Measurements from ENCODE around the gene MEIS2. TPM values are rescaled to one million over a fixed set of nuclear protein-coding genes. Genes with fewer than 3 reads are reported as not detected.

The MEIS2 gene
- total RNA-seq, 1 donor from 2014 or later, result 6.6 TPM

DNA sequence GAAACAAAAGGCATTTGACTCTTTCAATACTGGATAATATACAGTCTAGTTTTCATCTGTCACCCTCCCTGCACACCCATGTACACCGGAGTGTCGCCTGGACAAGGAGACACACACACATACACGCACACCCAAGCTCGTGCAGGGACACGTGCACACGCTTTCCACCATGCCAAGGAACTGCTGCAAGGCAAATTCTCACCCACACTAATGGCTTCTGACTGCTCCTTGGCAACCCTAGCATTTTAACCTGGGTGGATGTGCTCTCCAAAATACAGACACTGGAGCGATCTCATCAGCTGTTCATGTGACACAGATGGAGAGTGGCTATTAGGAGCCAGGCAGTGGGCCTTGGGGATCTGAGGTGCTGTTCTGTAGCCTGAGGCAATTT is 61.6 kb downstream of the MEIS2 start:
- TF ChIP-seq CTCF (IDR thresholded peaks at IDR 0.05; ENCODE audit: insufficient read depth, low read length, severe bottlenecking), result no peak
- no peaks in the 10 kb centered on the region for H3K27me3 ChIP-seq (ENCODE audit: control insufficient read depth, insufficient read depth, low read length)
- FAIRE-seq (no peak), DNase-seq (ENCODE audit: low read depth) (no peak)
- H3K36me3 ChIP-seq (ENCODE audit: control insufficient read depth, insufficient read depth, low read length), result peaks cover 1% of the 10 kb centered on the region
- no peak overlapping the region for H3K4me3 ChIP-seq (ENCODE audit: low read depth, low read length)

DNA sequence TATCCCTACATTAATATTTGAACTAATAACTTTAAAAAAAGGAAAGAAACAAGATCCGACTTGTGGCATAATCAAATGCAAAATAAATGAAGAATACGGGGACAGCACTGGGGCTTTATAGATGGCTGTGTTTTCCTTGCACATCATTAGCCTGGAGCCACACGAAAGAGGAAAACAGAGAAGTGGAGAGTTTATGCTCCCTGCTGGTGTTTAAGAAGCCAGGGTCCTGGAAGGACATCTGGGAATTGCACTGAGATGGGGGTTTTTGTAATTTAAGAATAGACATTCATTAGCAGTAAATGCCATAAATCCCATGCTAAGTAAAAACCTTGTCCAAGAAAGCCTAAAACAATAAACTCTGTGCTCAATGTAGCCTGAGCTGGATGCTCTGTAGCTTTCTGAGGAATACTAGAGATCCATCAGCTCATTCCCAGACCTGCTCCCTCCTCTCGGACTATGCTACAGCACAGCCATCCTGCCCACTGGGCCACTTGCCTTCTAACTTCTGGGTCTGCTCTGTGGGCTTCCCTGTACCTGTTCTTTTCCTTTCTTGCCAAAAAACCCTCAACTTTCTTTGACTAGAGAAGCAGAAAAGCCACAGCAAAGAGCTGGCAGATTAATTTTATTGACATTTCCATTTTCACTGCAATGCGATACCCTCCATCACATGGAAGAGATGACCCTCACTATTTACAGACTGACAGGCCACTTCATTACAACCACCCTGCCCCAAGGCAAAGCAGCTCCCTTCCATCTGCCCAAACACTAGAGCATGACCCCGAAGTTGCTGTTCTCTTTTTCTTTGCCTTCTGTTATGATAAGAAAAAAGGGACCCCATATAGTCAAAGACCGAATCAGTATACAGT is 62.3 kb downstream of the MEIS2 start:
- FAIRE-seq (no peak), DNase-seq (ENCODE audit: low read depth) (no peak)
- Histone ChIP-seq H3K36me3 (ENCODE audit: control insufficient read depth, insufficient read depth, low read length) (peaks cover 1% of the 10 kb centered on the region), H3K27me3 (ENCODE audit: control insufficient read depth, insufficient read depth, low read length) (no peaks in the 10 kb centered on the region), H3K4me3 (ENCODE audit: low read depth, low read length) (no peak overlapping the region)
- TF ChIP-seq CTCF (IDR thresholded peaks at IDR 0.05; ENCODE audit: insufficient read depth, low read length, severe bottlenecking), result no peak

- no peak for FAIRE-seq
- Histone ChIP-seq H3K4me3 (ENCODE audit: low read depth, low read length) (no peak overlapping the region), H3K27me3 (ENCODE audit: control insufficient read depth, insufficient read depth, low read length) (no peaks in the 10 kb centered on the region), H3K36me3 (ENCODE audit: control insufficient read depth, insufficient read depth, low read length) (no peaks in the 10 kb centered on the region)
- DNase-seq (ENCODE audit: low read depth), result no peak
- TF ChIP-seq CTCF (IDR thresholded peaks at IDR 0.05; ENCODE audit: insufficient read depth, low read length, severe bottlenecking), result no peak
These were observed 63.2 kb downstream of the MEIS2 start for GRCh38 chr15:37037071-37037655.

DNA sequence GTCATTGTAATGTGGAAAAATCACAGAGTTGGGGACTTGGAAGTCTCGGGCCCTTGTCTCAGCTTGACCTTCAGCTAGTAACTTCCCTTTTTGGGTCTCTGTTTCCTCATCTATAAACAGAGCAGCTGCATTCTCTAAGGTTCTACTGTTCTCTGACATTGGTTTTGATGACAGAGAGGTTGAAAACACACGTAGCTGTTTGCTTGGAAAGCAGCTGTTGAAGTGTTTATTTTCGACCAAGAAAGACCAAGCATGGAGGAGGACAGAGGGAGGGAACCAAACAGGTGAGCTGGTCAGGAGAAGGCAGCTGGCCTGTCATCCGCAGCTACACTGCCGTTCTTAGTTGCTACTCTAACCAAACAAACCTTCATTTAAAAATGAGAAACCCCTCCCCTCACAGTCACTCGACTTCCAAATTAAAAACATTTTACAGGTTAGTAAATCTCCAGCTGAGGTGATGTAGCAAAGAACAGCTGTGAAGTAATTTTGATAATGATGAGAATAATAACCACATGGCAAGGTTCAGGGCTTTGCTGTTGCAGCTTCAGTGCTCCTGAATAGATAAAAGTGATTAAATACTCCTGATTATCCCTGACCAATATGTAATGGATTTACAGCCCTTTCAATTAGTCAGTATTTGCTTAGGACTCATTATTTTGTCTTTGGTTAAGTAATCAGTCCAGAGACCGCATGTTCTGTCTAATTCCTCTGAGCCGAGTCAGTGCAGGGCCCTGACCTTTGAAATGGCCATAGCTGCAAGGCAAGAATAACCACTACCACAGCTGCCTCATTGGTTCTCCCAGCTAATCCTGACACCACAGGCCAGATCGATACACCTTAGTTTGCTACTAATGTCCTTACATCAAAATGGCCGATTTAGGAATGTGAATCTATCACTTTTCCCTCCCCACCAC is 65.3 kb downstream of the MEIS2 start:
- no peak for TF ChIP-seq CTCF (IDR thresholded peaks at IDR 0.05; ENCODE audit: insufficient read depth, low read length, severe bottlenecking)
- DNase-seq (ENCODE audit: low read depth) (no peak), FAIRE-seq (no peak)
- no peaks in the 10 kb centered on the region for H3K36me3 ChIP-seq (ENCODE audit: control insufficient read depth, insufficient read depth, low read length)
- no peaks in the 10 kb centered on the region for H3K27me3 ChIP-seq (ENCODE audit: control insufficient read depth, insufficient read depth, low read length)
- no peak overlapping the region for H3K4me3 ChIP-seq (ENCODE audit: low read depth, low read length)

DNA sequence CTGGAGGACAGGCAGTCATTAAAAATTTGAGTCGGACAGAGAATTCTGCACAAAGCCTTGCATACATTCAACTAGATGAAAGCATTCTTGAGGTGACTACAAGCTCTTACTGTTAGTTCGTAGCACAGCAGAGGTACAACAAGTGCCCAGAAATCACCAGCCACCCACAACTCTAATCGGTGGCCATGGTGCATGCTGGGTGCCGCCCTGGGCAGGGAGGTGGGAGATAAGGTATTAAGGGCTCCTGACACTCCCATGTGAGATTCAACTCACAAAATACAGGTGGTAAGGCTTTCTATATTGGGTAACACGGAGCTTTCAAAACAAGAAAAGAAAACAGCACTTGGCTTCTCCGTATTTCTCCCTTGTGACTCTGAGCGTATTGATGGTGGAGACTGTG is 66.0 kb downstream of the MEIS2 start:
- TF ChIP-seq CTCF (IDR thresholded peaks at IDR 0.05; ENCODE audit: insufficient read depth, low read length, severe bottlenecking), result no peak
- no peak for FAIRE-seq

More for the DNA sequence above, 66.0 kb downstream of the MEIS2 start:
- Histone ChIP-seq H3K27me3 (ENCODE audit: control insufficient read depth, insufficient read depth, low read length) (no peaks in the 10 kb centered on the region), H3K36me3 (ENCODE audit: control insufficient read depth, insufficient read depth, low read length) (no peaks in the 10 kb centered on the region), H3K4me3 (ENCODE audit: low read depth, low read length) (no peak overlapping the region)
- DNase-seq (ENCODE audit: low read depth), result no peak

All from bronchial epithelial cell (primary cell).